GM19452 (cell line): ENCODE results near the gene BPIFB1.

Experiments
- ATAC-seq: cut with Tn5 transposase; IDR thresholded peaks from one replicate; pipeline ENCODE4 v1.9.1; 2021; ENCODE audit not compliant: unreplicated experiment

The BPIFB1 gene

GRCh38 chr20:33320006-33320405 is 37.0 kb downstream of the BPIFB1 start:
- no peak for ATAC-seq

- no peak for ATAC-seq
Measured at GRCh38 chr20:33322456-33322855, 39.4 kb downstream of the BPIFB1 start.

GRCh38 chr20:33323236-33323635 is 40.2 kb downstream of the BPIFB1 start:
- ATAC-seq: no peak

GRCh38 chr20:33325350-33325749 is 42.3 kb downstream of the BPIFB1 start:
- no peak for ATAC-seq

GRCh38 chr20:33328157-33329137 is 45.4 kb downstream of the BPIFB1 start:
- no peak for ATAC-seq

GRCh38 chr20:33332905-33333456 is 50.0 kb downstream of the BPIFB1 start:
- ATAC-seq: no peak

- ATAC-seq: no peak
Measured at GRCh38 chr20:33333616-33334015, 50.6 kb downstream of the BPIFB1 start.

GRCh38 chr20:33334111-33334510 is 51.1 kb downstream of the BPIFB1 start:
- ATAC-seq: no peak

- no peak for ATAC-seq
Measured at GRCh38 chr20:33336375-33336774, 53.4 kb downstream of the BPIFB1 start.

GRCh38 chr20:33337119-33337518 is 54.1 kb downstream of the BPIFB1 start:
- ATAC-seq: no peak

- ATAC-seq: no peak
Measured at GRCh38 chr20:33337531-33338165, 54.6 kb downstream of the BPIFB1 start.

- no peak for ATAC-seq
Measured at GRCh38 chr20:33338467-33339258, 55.6 kb downstream of the BPIFB1 start.

- no peak for ATAC-seq
Measured at GRCh38 chr20:33339515-33340058, 56.6 kb downstream of the BPIFB1 start.

- no peak for ATAC-seq
Measured at GRCh38 chr20:33343521-33343920, 60.5 kb downstream of the BPIFB1 start.

- ATAC-seq: no peak
Measured at GRCh38 chr20:33345342-33345741, 62.3 kb downstream of the BPIFB1 start.

- ATAC-seq: no peak
Measured at GRCh38 chr20:33348136-33348937, 65.3 kb downstream of the BPIFB1 start.

- no peak for ATAC-seq
Measured at GRCh38 chr20:33349493-33349892, 66.5 kb downstream of the BPIFB1 start.

- ATAC-seq: no peak
Measured at GRCh38 chr20:33351696-33352095, 68.7 kb downstream of the BPIFB1 start.

- no peak for ATAC-seq
Measured at GRCh38 chr20:33352258-33353012, 69.4 kb downstream of the BPIFB1 start.
